ENCODE data around the gene CARD9.

- TF ChIP-seq CTCF (IDR thresholded peaks at IDR 0.05) (peak; percentile 86 to 99 (median 99)), POLR2A (IDR thresholded peaks at IDR 0.05) (peak; percentile 79), POLR2AphosphoS5 (IDR thresholded peaks at IDR 0.05) (peak; percentile 75 to 89 (median 84)), EP300 (IDR thresholded peaks at IDR 0.05; ENCODE audit: low read depth) (no peak)
Measured at GRCh38 chr9:136363106-136363948, 10.1 kb downstream of the CARD9 start, which contains the start of gene DNLZ.

All from transverse colon (tissue), 4 donors.